Measurements from ENCODE around the gene MARK4.

MARK4 gene

DNA sequence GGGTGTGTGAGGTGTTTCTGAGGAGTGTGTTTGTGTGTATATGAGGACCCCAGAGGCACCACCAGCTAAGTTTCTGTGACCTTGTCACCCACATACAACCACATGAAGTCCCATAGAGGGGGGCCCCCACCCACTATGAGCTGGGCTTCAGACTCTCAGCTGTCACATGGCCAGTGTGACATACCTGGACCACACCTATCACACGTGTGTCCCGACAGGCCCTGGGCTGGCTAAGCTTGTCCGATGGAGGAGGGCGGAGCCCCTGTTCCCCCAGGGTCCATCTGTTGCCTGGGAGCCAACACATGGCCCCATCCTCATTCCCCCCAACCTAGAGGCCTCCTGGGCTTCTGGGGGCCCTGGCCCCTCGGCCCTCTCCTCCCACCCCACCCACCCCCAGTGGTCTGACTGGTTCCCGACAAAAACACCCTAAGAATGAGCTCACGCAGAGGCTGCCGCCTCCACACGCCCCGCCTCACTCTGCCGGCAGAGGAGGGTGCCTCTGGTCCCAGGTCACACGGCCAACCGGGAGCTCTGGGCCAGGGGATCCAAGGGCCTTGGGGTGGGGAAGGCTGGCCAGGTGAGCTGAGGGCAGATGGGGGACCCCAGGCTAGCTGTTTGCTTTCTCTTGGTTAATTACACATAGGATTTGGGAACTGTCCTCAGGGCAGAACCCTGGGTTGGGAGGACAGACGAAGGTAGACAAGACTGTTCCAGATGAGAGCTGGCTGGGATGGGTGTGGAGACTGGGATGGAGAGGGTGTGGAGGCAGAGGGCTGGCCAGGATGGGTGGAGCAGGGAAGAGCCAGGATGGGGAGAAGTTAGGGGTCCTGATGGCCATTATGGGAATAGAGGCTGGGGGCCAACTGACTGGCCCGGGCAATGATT lies 93.8 kb downstream of the MARK4 start:
- TF ChIP-seq, protein P1, sequence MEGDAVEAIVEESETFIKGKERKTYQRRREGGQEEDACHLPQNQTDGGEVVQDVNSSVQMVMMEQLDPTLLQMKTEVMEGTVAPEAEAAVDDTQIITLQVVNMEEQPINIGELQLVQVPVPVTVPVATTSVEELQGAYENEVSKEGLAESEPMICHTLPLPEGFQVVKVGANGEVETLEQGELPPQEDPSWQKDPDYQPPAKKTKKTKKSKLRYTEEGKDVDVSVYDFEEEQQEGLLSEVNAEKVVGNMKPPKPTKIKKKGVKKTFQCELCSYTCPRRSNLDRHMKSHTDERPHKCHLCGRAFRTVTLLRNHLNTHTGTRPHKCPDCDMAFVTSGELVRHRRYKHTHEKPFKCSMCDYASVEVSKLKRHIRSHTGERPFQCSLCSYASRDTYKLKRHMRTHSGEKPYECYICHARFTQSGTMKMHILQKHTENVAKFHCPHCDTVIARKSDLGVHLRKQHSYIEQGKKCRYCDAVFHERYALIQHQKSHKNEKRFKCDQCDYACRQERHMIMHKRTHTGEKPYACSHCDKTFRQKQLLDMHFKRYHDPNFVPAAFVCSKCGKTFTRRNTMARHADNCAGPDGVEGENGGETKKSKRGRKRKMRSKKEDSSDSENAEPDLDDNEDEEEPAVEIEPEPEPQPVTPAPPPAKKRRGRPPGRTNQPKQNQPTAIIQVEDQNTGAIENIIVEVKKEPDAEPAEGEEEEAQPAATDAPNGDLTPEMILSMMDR (IDR thresholded peaks at IDR 0.05; ENCODE audit: extremely low read depth, missing control alignments) = no peak

DNA sequence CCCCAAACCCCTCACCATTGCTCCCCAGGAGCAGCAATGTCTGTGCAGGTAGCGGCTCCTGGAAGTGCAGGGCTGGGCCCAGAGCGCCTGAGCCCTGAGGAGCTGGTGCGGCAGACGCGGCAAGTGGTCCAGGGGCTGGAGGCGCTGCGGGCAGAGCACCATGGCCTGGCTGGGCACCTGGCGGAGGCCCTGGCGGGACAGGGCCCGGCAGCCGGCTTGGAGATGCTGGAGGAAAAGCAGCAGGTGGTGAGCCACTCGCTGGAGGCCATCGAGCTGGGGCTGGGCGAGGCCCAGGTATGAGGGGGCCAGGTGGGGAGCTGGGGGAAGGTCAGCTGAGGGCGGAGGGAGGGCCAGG lies 94.4 kb downstream of the MARK4 start:
- TF ChIP-seq, protein P1 (IDR thresholded peaks at IDR 0.05; ENCODE audit: extremely low read depth, missing control alignments) = no peak

More for the DNA sequence above, 93.8 kb downstream of the MARK4 start:
- no peak for DNase-seq (ENCODE audit: low spot score)

DNA sequence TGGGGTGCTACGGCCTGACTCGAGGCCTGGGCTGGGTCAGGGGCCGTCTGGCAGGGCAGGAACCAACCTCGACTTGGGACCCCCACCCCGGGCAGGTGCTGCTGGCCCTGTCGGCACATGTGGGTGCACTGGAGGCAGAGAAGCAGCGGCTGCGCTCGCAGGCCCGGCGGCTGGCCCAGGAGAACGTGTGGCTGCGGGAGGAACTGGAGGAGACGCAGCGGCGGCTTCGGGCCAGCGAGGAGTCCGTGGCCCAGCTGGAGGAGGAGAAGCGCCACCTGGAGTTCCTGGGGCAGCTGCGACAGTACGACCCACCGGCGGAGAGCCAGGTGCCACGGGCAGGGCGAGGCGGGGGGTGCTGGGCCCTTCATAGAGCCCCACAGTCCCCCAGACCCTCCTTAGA lies 95.4 kb downstream of the MARK4 start:
- no peak for DNase-seq (ENCODE audit: low spot score)
- TF ChIP-seq, protein P1 (IDR thresholded peaks at IDR 0.05; ENCODE audit: extremely low read depth, missing control alignments) = no peak

More for the DNA sequence above, 94.4 kb downstream of the MARK4 start:
- no peak for DNase-seq (ENCODE audit: low spot score)

DNA sequence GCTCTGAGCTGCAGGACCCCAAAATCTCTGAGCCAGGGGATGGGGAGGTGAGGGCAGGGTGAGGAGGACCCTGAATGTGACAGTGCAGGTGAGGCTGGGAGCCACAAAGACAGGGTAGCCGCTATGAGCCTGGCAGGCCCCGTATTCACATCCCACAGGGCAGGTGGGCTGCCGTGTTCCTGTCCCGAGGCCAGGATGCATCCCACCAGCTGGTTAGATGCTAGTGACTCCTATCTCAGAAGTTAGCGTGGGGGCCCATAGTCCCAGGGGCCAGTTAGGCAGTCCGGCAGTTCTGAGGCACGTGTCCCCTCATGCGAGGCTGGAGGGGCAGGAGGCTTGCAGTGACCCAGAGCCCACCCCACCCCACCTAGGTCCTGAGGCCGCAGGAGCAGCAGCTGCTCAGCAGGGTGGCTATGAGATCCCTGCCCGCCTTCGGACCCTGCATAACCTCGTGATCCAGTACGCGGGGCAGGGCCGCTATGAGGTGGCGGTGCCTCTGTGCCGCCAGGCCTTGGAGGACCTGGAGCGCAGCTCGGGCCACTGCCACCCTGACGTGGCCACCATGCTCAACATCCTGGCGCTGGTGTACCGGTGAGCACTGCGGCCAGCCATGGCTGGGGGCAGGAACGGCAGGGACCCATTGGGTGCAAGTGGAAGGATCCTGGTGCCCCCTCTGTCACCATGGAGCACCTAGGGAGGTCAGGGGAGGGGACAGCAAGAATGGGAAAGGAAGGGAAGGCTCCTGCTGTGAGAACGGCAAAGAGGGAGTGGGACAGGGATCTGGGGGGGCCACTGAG lies 96.7 kb downstream of the MARK4 start:
- no peak for DNase-seq (ENCODE audit: low spot score)
- TF ChIP-seq, protein P1 (IDR thresholded peaks at IDR 0.05; ENCODE audit: extremely low read depth, missing control alignments) = no peak

DNA sequence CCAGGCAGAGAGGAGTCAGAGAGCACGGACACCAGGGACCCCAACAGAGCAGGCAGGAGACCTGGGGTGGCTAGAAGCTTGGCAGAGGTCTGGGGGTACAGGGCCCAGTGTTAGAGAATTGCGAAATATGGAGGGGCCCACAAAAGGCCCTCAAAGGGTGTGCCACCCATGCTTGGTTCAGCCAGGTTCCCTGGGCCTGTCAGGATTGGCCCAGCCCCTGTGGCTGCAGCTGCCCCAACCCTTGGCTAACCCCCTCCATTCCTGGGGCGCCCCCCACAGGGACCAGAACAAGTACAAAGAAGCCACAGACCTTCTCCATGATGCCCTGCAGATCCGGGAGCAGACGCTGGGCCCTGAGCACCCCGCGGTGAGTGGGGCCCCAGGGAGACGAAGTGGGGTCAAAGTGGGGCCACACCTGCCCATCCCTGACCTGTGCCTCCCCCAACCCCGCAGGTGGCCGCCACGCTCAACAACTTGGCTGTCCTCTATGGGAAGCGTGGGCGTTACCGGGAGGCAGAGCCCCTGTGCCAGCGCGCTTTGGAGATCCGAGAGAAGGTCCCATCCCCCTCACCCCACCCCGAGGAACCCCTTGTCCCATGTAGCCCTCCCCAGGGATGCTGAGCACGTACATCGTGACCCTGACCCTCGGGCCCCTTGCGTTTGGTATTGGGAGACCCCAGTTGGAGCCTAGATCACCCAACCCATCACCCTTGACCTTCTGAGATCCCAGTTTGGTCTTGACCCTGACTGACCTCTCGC lies 97.5 kb downstream of the MARK4 start:
- TF ChIP-seq, protein P1 (IDR thresholded peaks at IDR 0.05; ENCODE audit: extremely low read depth, missing control alignments) = no peak
- no peak for DNase-seq (ENCODE audit: low spot score)

DNA sequence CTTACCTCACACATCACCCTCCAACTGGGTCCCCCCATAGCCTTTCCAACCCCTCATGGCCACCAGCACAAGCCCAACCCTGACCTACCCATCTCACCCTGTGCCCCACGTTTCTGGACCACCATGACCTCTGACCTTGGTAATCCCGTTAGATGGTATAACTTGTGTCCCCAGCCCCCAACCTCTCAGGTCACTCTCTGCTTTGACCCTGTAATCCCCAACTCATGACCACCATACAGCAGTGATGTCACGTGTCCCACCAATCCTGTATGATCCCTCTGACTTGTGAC lies 98.0 kb downstream of the MARK4 start:
- DNase-seq (ENCODE audit: low spot score) = no peak
- TF ChIP-seq, protein P1 (IDR thresholded peaks at IDR 0.05; ENCODE audit: extremely low read depth, missing control alignments) = no peak

All from GM20000 (cell line).